ENCODE results near the gene DNAH7. TPM values are rescaled to one million over a fixed set of nuclear protein-coding genes. Genes with fewer than 3 reads are reported as not detected.

DNAH7 gene
- total and polyA plus RNA-seq, 10 of the 15 experiments (the other 5 are each of a cell fraction or from before 2014, with no cell fraction given): 0.05 to 0.61 (median 0.16) TPM

GRCh38 chr2:195730912-195731311 is 337.7 kb downstream of the DNAH7 start (continued):
- no peak for TF ChIP-seq USF1 (IDR thresholded peaks at IDR 0.05; ENCODE audit: borderline replicate concordance, extremely low read length, insufficient read depth, low read depth, low read length)
- no peak for TF ChIP-seq IKZF1 (conservative IDR thresholded peaks at IDR 0.05)
- TF ChIP-seq, protein P1, sequence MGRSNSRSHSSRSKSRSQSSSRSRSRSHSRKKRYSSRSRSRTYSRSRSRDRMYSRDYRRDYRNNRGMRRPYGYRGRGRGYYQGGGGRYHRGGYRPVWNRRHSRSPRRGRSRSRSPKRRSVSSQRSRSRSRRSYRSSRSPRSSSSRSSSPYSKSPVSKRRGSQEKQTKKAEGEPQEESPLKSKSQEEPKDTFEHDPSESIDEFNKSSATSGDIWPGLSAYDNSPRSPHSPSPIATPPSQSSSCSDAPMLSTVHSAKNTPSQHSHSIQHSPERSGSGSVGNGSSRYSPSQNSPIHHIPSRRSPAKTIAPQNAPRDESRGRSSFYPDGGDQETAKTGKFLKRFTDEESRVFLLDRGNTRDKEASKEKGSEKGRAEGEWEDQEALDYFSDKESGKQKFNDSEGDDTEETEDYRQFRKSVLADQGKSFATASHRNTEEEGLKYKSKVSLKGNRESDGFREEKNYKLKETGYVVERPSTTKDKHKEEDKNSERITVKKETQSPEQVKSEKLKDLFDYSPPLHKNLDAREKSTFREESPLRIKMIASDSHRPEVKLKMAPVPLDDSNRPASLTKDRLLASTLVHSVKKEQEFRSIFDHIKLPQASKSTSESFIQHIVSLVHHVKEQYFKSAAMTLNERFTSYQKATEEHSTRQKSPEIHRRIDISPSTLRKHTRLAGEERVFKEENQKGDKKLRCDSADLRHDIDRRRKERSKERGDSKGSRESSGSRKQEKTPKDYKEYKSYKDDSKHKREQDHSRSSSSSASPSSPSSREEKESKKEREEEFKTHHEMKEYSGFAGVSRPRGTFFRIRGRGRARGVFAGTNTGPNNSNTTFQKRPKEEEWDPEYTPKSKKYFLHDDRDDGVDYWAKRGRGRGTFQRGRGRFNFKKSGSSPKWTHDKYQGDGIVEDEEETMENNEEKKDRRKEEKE (IDR thresholded peaks at IDR 0.05): no peak
- TF ChIP-seq NKRF (conservative IDR thresholded peaks at IDR 0.05): no peak
- no peak for TF ChIP-seq SUPT20H (IDR thresholded peaks at IDR 0.05; ENCODE audit: borderline replicate concordance, control insufficient read depth, low read depth, low read length)
- TF ChIP-seq ASH2L (IDR thresholded peaks at IDR 0.05; ENCODE audit: borderline replicate concordance, low read depth): no peak
- no peak for TF ChIP-seq PML (IDR thresholded peaks at IDR 0.05; ENCODE audit: low read length)
- TF ChIP-seq USF2 (IDR thresholded peaks at IDR 0.05; ENCODE audit: borderline replicate concordance, low read depth, low read length): no peak
- no peak for TF ChIP-seq ZNF622 (IDR thresholded peaks at IDR 0.05)
- no peak for TF ChIP-seq HCFC1 (IDR thresholded peaks at IDR 0.05; ENCODE audit: low read length)
- TF ChIP-seq FOXK2 (IDR thresholded peaks at IDR 0.05): no peak
